ENCODE measurements around the gene CAPN11. TPM values are rescaled to one million over a fixed set of nuclear protein-coding genes. Genes with fewer than 3 reads are reported as not detected.
"Not testable (repeated sequence)": the region's sequence is repeated elsewhere in the genome, so short reads cannot be mapped to it uniquely, and the experiment has no call there.

The CAPN11 gene
- polyA plus RNA-seq, 1 donor from 2014 or later = not detected

DNA sequence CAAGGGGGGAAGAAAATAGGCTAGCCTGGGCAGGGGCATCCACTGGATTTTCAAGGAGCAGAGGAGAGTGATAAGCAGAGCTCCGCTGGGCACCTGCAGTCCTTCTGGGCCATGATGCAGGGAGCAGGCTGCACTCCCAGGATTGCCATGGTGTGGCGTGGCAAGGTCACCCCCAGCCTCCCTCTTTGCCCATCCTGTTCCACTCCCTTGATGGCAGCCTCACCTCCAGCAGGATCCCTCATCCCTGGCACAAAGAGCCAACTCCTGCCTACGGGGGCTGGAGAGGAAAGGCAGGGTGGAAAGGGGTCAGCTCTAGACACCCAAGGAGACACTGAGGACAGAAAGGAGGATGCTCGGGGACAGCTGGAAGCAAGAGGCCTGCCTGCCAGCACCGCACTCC, 35.7 kb downstream of the CAPN11 start:
- no peaks in the 10 kb centered on the region for H3K9me2 ChIP-seq (ENCODE audit: insufficient read depth, low read length)
- no peak overlapping the region for H3K27ac ChIP-seq (ENCODE audit: low read length)
- no peaks in the 10 kb centered on the region for H3K27me3 ChIP-seq (ENCODE audit: insufficient read depth, low read depth, low read length)
- no peaks in the 10 kb centered on the region for H3K9me3 ChIP-seq (ENCODE audit: low read length)
- H3F3A ChIP-seq (ENCODE audit: insufficient read depth, low read length, poor library complexity, severe bottlenecking) = no peaks in the 10 kb centered on the region
- H3K4me3 ChIP-seq (ENCODE audit: low read length) = no peak overlapping the region
- no peaks in the 10 kb centered on the region for H3K79me2 ChIP-seq (replicated peaks; ENCODE audit: insufficient read depth, low read length)
- no peak overlapping the region for H3K4me2 ChIP-seq (ENCODE audit: low read length)
- TF ChIP-seq REST (IDR thresholded peaks at IDR 0.05; ENCODE audit: borderline replicate concordance) (no peak), EP300 (conservative IDR thresholded peaks at IDR 0.05; ENCODE audit: poor library complexity, severe bottlenecking) (no peak), TAF1 (IDR thresholded peaks at IDR 0.05; ENCODE audit: low read depth) (no peak)
- H3K9ac ChIP-seq (ENCODE audit: low read length) = no peak overlapping the region
- H2AFZ ChIP-seq (ENCODE audit: low read depth, low read length) = no peak overlapping the region
- H3K36me3 ChIP-seq (ENCODE audit: insufficient read depth, low read length) = no peaks in the 10 kb centered on the region
- no peaks in the 10 kb centered on the region for H4K20me1 ChIP-seq (ENCODE audit: insufficient read depth)

GRCh38 chr6:44196351-44196750, 37.7 kb downstream of the CAPN11 start:
- H3K4me3 ChIP-seq (ENCODE audit: low read length); H3K27ac ChIP-seq (ENCODE audit: low read length); H3K9me2 ChIP-seq (ENCODE audit: insufficient read depth, low read length); H3K4me2 ChIP-seq (ENCODE audit: low read length); H3K27me3 ChIP-seq (ENCODE audit: insufficient read depth, low read depth, low read length); H2AFZ ChIP-seq (ENCODE audit: low read depth, low read length); H3F3A ChIP-seq (ENCODE audit: insufficient read depth, low read length, poor library complexity, severe bottlenecking); H3K36me3 ChIP-seq (ENCODE audit: insufficient read depth, low read length); H3K9ac ChIP-seq (ENCODE audit: low read length); H3K79me2 ChIP-seq (replicated peaks; ENCODE audit: insufficient read depth, low read length); H3K9me3 ChIP-seq (ENCODE audit: low read length); H4K20me1 ChIP-seq (ENCODE audit: insufficient read depth): not testable (repeated sequence)

DNA sequence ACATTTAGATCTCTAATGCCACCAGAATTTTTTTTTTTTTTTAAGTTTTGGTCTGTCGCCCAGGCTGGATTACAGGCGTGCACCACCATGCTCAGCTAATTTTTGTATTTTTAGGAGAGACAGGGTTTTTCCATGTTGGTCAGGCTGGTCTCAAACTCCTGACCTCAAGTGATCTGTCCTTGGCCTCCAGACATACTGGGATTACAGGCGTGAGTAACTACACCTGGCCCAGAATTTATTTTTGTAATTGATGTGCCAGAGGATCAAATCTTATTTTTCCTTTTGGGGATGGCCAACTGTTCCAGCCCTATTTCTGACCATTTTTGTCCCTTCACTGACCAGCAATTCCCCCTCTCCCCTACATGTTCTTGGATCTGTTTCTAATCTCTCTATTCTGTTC, 40.1 kb downstream of the CAPN11 start:
- no peaks in the 10 kb centered on the region for H3K9me3 ChIP-seq (ENCODE audit: low read length)
- TF ChIP-seq RAD21 (conservative IDR thresholded peaks at IDR 0.05) (no peak), SMC3 (conservative IDR thresholded peaks at IDR 0.05; ENCODE audit: poor library complexity) (no peak), EP300 (conservative IDR thresholded peaks at IDR 0.05; ENCODE audit: poor library complexity, severe bottlenecking) (no peak), EZH2 (IDR thresholded peaks at IDR 0.05; ENCODE audit: borderline replicate concordance, insufficient read depth, low read length, poor library complexity, severe bottlenecking) (no peak), MXI1 (conservative IDR thresholded peaks at IDR 0.05; ENCODE audit: poor library complexity, severe bottlenecking) (no peak), POLR2AphosphoS5 (IDR thresholded peaks at IDR 0.05) (no peak), REST (IDR thresholded peaks at IDR 0.05; ENCODE audit: borderline replicate concordance) (no peak)
- TF ChIP-seq, protein P1, sequence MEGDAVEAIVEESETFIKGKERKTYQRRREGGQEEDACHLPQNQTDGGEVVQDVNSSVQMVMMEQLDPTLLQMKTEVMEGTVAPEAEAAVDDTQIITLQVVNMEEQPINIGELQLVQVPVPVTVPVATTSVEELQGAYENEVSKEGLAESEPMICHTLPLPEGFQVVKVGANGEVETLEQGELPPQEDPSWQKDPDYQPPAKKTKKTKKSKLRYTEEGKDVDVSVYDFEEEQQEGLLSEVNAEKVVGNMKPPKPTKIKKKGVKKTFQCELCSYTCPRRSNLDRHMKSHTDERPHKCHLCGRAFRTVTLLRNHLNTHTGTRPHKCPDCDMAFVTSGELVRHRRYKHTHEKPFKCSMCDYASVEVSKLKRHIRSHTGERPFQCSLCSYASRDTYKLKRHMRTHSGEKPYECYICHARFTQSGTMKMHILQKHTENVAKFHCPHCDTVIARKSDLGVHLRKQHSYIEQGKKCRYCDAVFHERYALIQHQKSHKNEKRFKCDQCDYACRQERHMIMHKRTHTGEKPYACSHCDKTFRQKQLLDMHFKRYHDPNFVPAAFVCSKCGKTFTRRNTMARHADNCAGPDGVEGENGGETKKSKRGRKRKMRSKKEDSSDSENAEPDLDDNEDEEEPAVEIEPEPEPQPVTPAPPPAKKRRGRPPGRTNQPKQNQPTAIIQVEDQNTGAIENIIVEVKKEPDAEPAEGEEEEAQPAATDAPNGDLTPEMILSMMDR (IDR thresholded peaks at IDR 0.05; ENCODE audit: poor library complexity, severe bottlenecking) = no peak
- H3K79me2 ChIP-seq (replicated peaks; ENCODE audit: insufficient read depth, low read length) = no peaks in the 10 kb centered on the region
- H3K9ac ChIP-seq (ENCODE audit: low read length) = no peak overlapping the region
- H3K9me2 ChIP-seq (ENCODE audit: insufficient read depth, low read length) = no peaks in the 10 kb centered on the region
- H2AFZ ChIP-seq (ENCODE audit: low read depth, low read length) = no peak overlapping the region
- H3K4me2 ChIP-seq (ENCODE audit: low read length) = no peak overlapping the region
- H4K20me1 ChIP-seq (ENCODE audit: insufficient read depth) = no peaks in the 10 kb centered on the region
- H3K4me3 ChIP-seq (ENCODE audit: low read length) = no peak overlapping the region
- H3F3A ChIP-seq (ENCODE audit: insufficient read depth, low read length, poor library complexity, severe bottlenecking) = no peaks in the 10 kb centered on the region
- H3K27ac ChIP-seq (ENCODE audit: low read length) = no peak overlapping the region
- H3K36me3 ChIP-seq (ENCODE audit: insufficient read depth, low read length) = no peaks in the 10 kb centered on the region
- no peaks in the 10 kb centered on the region for H3K27me3 ChIP-seq (ENCODE audit: insufficient read depth, low read depth, low read length)

All from neural cell (in vitro differentiated cells).